Upper lobe of left lung (tissue), 4 donors: Measurements from ENCODE around the gene TSPAN12.

Source experiments
- EP300 ChIP-seq, 4 donors: sonication (generic); formaldehyde crosslinking; IDR thresholded peaks; one replicate each; pipeline ENCODE4 v1.5.1; 2017; ENCODE audit warnings: antibody characterized with exemption in 4 of 4, control low read depth in 2 of 4
- POLR2A ChIP-seq, 4 donors: fragments of 450-650 bp; IDR thresholded peaks; one replicate each; pipeline ENCODE4 v1.5.1; 2016 to 2017; ENCODE audit warnings: antibody characterized with exemption in 4 of 4, mild to moderate bottlenecking in 2 of 4
- POLR2AphosphoS5 ChIP-seq, 2 donors: sonication (generic); formaldehyde crosslinking; IDR thresholded peaks; one replicate each; pipeline ENCODE4 v1.5.1; 2017; ENCODE audit warnings: antibody characterized with exemption in 2 of 2
- TF ChIP-seq, protein P1 (sequence below), 6 experiments: fragments of 450-650 bp in 4 of 6; fragments of 200-600 bp in 2 of 6; sonication (generic) in 2 of 6; IDR thresholded peaks; one replicate each; pipeline ENCODE4 v1.5.1; 2016 to 2019; ENCODE audit warnings: antibody characterized with exemption in 6 of 6

DNA sequence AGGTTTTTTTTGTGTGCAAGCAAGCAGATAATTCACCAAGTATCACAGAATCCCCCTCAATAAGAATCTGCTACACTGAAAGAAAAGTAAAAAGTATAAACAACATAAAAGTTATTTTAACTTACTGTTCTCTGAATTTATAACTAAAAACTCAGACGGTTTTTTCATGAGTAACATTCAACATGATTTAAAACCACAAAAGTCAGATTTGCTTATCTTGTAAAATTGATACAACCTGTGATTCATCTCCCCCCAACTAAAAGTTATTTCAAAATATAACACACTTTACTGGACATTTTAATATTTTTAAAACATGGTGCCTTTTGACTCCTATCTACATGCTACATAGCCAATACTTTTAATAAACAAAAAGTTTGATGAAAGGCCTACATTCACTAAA lies 32.8 kb downstream of the TSPAN12 start:
- TF ChIP-seq, protein P1, sequence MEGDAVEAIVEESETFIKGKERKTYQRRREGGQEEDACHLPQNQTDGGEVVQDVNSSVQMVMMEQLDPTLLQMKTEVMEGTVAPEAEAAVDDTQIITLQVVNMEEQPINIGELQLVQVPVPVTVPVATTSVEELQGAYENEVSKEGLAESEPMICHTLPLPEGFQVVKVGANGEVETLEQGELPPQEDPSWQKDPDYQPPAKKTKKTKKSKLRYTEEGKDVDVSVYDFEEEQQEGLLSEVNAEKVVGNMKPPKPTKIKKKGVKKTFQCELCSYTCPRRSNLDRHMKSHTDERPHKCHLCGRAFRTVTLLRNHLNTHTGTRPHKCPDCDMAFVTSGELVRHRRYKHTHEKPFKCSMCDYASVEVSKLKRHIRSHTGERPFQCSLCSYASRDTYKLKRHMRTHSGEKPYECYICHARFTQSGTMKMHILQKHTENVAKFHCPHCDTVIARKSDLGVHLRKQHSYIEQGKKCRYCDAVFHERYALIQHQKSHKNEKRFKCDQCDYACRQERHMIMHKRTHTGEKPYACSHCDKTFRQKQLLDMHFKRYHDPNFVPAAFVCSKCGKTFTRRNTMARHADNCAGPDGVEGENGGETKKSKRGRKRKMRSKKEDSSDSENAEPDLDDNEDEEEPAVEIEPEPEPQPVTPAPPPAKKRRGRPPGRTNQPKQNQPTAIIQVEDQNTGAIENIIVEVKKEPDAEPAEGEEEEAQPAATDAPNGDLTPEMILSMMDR (IDR thresholded peaks at IDR 0.05): no peak
- TF ChIP-seq POLR2AphosphoS5 (IDR thresholded peaks at IDR 0.05): no peak
- TF ChIP-seq POLR2A (IDR thresholded peaks at IDR 0.05): no peak
- TF ChIP-seq EP300 (IDR thresholded peaks at IDR 0.05): no peak
